Smooth muscle cell (in vitro differentiated cells): ENCODE data around the gene MAP3K8. TPM values are rescaled to one million over a fixed set of nuclear protein-coding genes. Genes with fewer than 3 reads are reported as not detected.

Source experiments
- DNase-seq: peaks from one replicate; lab custom pipeline; 2025; ENCODE audit not compliant: unreplicated experiment; lab: John Stamatoyannopoulos, UW
- H2AFZ ChIP-seq: fragments of 200-600 bp; sonication (generic); 2 replicates; pipeline ENCODE4 v1.6.0; 2016; ENCODE audit warnings: antibody characterized with exemption, low read depth, mild to moderate bottlenecking
- H3F3A ChIP-seq: fragments of 200-600 bp; sonication (generic); 2 replicates; pipeline ENCODE4 v1.6.0; 2017; ENCODE audit warnings: antibody characterized with exemption, low read depth
- H3K27ac ChIP-seq: fragments of 200-600 bp; sonication (generic); 2 replicates; pipeline ENCODE4 v1.5.1; 2016; ENCODE audit warnings: low read depth, mild to moderate bottlenecking
- H3K27me3 ChIP-seq: fragments of 200-600 bp; sonication (generic); 2 replicates; pipeline ENCODE4 v1.6.1; 2016; ENCODE audit warnings: low read depth, mild to moderate bottlenecking
- H3K36me3 ChIP-seq: fragments of 200-600 bp; sonication (generic); 2 replicates; pipeline ENCODE4 v1.5.1; 2016; ENCODE audit warnings: low read depth
- H3K4me1 ChIP-seq: fragments of 200-600 bp; sonication (generic); 2 replicates; pipeline ENCODE4 v1.5.1; 2016; ENCODE audit warnings: low read depth
- H3K4me2 ChIP-seq: fragments of 200-600 bp; sonication (generic); 2 replicates; pipeline ENCODE4 v1.6.0; 2016; ENCODE audit warnings: mild to moderate bottlenecking
- H3K4me3 ChIP-seq: fragments of 200-600 bp; sonication (generic); 2 replicates; pipeline ENCODE4 v1.5.1; 2016; ENCODE audit warnings: mild to moderate bottlenecking
- H3K79me2 ChIP-seq: fragments of 200-600 bp; sonication (generic); 2 replicates; pipeline ENCODE4 v1.6.0; 2016; ENCODE audit warnings: low read depth, mild to moderate bottlenecking
- H3K9ac ChIP-seq: fragments of 200-600 bp; sonication (generic); 2 replicates; pipeline ENCODE4 v1.6.0; 2016; ENCODE audit warnings: low read depth
- H3K9me3 ChIP-seq: fragments of 200-600 bp; sonication (generic); replicated peaks from 2 replicates; pipeline ENCODE4 v1.5.1; 2016; ENCODE audit warnings: low read depth
- H4K20me1 ChIP-seq: fragments of 200-600 bp; sonication (generic); 2 replicates; pipeline ENCODE4 v1.6.0; 2016; ENCODE audit warnings: low read depth
- CTCF ChIP-seq: fragments of 200-600 bp; sonication (generic); IDR thresholded peaks from 2 replicates; pipeline ENCODE4 v1.5.1; 2017; ENCODE audit warnings: borderline replicate concordance, mild to moderate bottlenecking, antibody characterized with exemption; ENCODE audit not compliant: insufficient read depth, poor library complexity, severe bottlenecking
- WGBS: methylation state at CpG from one replicate; pipeline ENCODE4 v1.1.7; 2016; ENCODE audit warnings: low lambda C conversion rate; 5-methylcytosine and 5-hydroxymethylcytosine counted together
- polyA plus RNA-seq: library from polyadenylated mRNA; unstranded; fragments of >200 nt; fragmentation: Nextera tagmentation; extraction: Ambion mirVana; gene quantifications from 2 replicates; pipeline ENCODE4 v1.2.1, GENCODE V29; 2016
- total RNA-seq: library from RNA; depleted of rRNA; stranded (reverse); fragments of >200 nt; gene quantifications from 2 replicates; pipeline ENCODE4 v1.2.3, GENCODE V29; 2014

Gene MAP3K8
- total and polyA plus RNA-seq, 2 experiments from 2014 or later: 10.4 to 18.5 TPM

- TF ChIP-seq CTCF: no peak
- Histone ChIP-seq H3K9me3 (no peaks in the 10 kb centered on the region), H3K79me2 (peaks cover 47% of the 10 kb centered on the region), H3K4me3 (no peak overlapping the region), H3K4me2 (no peak overlapping the region), H3K27ac (no peak overlapping the region), H4K20me1 (peaks cover 65% of the 10 kb centered on the region), H2AFZ (no peak overlapping the region), H3K36me3 (peaks cover 7% of the 10 kb centered on the region), H3K4me1 (peaks cover 33% of the 10 kb centered on the region), H3K9ac (no peak overlapping the region), H3F3A (peaks cover 30% of the 10 kb centered on the region), H3K27me3 (no peaks in the 10 kb centered on the region)
- DNase-seq: no peak
- 95% methylated on average over 3 of the region's 3 CpGs for WGBS
Measured at GRCh38 chr10:30439931-30440330, 5.9 kb downstream of the MAP3K8 start.

- H3K79me2 ChIP-seq: peaks cover 47% of the 10 kb centered on the region
Measured at GRCh38 chr10:30442019-30442606, 8.1 kb downstream of the MAP3K8 start.

GRCh38 chr10:30443049-30443448 lies 9.1 kb downstream of the MAP3K8 start:
- H3K9me3 ChIP-seq: no peaks in the 10 kb centered on the region
- H3K4me3 ChIP-seq: no peak overlapping the region
- no peak for TF ChIP-seq CTCF
- peaks cover 65% of the 10 kb centered on the region for H4K20me1 ChIP-seq
- no peak overlapping the region for H3K4me2 ChIP-seq
- no peak for DNase-seq
- peaks cover 7% of the 10 kb centered on the region for H3K4me1 ChIP-seq
- peaks cover 7% of the 10 kb centered on the region for H3K36me3 ChIP-seq
- H2AFZ ChIP-seq: no peak overlapping the region
- no peaks in the 10 kb centered on the region for H3K27me3 ChIP-seq
- H3K27ac ChIP-seq: no peak overlapping the region
- 98% methylated on average over 3 of the region's 3 CpGs for WGBS
- no peak overlapping the region for H3K9ac ChIP-seq
- peaks cover 9% of the 10 kb centered on the region for H3F3A ChIP-seq
- H3K79me2 ChIP-seq: peaks cover 39% of the 10 kb centered on the region

More at GRCh38 chr10:30442019-30442606, 8.1 kb downstream of the MAP3K8 start:
- H3K4me3 ChIP-seq: no peak overlapping the region
- no peak for DNase-seq
- peaks cover 16% of the 10 kb centered on the region for H3K4me1 ChIP-seq
- no peak overlapping the region for H3K4me2 ChIP-seq
- H3K9me3 ChIP-seq: no peaks in the 10 kb centered on the region
- no peak for TF ChIP-seq CTCF
- peaks cover 7% of the 10 kb centered on the region for H3K36me3 ChIP-seq
- H3K27me3 ChIP-seq: no peaks in the 10 kb centered on the region
- no peak overlapping the region for H3K9ac ChIP-seq
- 83% methylated on average over 4 of the region's 4 CpGs for WGBS
- no peak overlapping the region for H3K27ac ChIP-seq
- H4K20me1 ChIP-seq: peaks cover 70% of the 10 kb centered on the region
- H2AFZ ChIP-seq: no peak overlapping the region
- H3F3A ChIP-seq: peaks cover 14% of the 10 kb centered on the region

GRCh38 chr10:30445711-30446110 lies 11.7 kb downstream of the MAP3K8 start:
- Histone ChIP-seq H4K20me1 (peaks cover 42% of the 10 kb centered on the region), H3K9ac (no peak overlapping the region), H3K4me3 (no peak overlapping the region), H3K4me2 (peak overlapping the region; percentile 19), H3K9me3 (no peaks in the 10 kb centered on the region), H3K27ac (peak overlapping the region; percentile 60), H3K4me1 (no peaks in the 10 kb centered on the region), H3K79me2 (peaks cover 15% of the 10 kb centered on the region), H2AFZ (no peak overlapping the region), H3K27me3 (no peaks in the 10 kb centered on the region), H3F3A (peaks cover 9% of the 10 kb centered on the region), H3K36me3 (peaks cover 12% of the 10 kb centered on the region)
- DNase-seq: no peak
- TF ChIP-seq CTCF: no peak
- 9% methylated on average over 2 of the region's 2 CpGs for WGBS
